ENCODE measurements around the gene APH1B. TPM values are rescaled to one million over a fixed set of nuclear protein-coding genes. Genes with fewer than 3 reads are reported as not detected.

The APH1B gene
- total and polyA plus RNA-seq, 2 donors (not counting 3 experiments of a cell fraction or from before 2014, with no cell fraction given), result 14.6 to 24.6 TPM

DNA sequence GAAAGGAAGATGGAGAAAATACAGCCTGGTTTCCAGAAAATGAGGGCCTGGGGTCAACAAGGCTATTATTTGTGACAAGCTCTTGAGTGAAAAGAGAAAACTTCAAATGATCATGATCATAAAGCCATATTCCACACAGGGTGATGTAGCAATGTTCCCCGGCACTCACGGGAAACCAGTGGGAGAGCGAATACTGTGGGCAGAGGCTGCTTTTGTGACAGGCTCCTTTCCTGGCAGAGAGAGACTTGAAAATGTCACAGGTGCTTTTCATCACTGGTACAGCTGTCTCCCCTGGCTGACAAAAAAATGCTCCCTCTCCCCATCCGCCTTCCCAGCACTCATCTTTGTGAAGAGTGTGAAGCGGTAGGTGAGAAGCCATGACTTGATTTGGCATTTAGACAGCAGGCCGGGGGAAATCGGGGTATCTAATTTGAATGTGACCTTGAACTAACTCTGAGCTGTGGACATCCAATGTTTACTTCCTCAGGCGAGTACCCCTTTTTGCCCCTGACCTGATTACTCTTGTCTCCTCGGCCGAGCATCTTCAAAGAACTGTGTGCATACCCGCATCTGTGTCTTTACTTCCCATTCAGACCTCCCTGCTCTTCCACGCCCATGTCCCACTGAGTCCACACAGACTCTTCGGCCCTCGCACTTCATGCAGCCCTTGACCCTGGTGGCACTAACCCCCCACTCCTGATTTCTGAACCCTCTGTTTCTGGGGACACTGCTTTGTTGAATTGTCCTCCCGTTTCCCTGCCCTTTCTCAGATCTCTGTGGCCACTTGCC is 81.0 kb downstream of the APH1B start:
- Histone ChIP-seq H3K4me2 (ENCODE audit: insufficient read depth, low read length) (no peak overlapping the region), H3K79me2 (ENCODE audit: control insufficient read depth, insufficient read depth, low read length) (no peaks in the 10 kb centered on the region), H3K9me3 (replicated peaks; ENCODE audit: control insufficient read depth, insufficient read depth, low read length) (no peaks in the 10 kb centered on the region), H3K9me1 (replicated peaks; ENCODE audit: control insufficient read depth, extremely low read depth, insufficient read depth, low read length) (no peaks in the 10 kb centered on the region), H3K4me3 (replicated peaks in 1 of 3; ENCODE audit: insufficient read depth in 1 of 3, low read depth in 1 of 3, low read length in 3 of 3) (no peak overlapping the region), H4K20me1 (replicated peaks; ENCODE audit: control insufficient read depth, extremely low read depth, insufficient read depth, low read length) (no peaks in the 10 kb centered on the region), H2AFZ (ENCODE audit: low read depth, low read length) (no peak overlapping the region), H3K27ac (ENCODE audit: insufficient read depth, low read depth, low read length) (no peak overlapping the region), H3K36me3 (ENCODE audit: control insufficient read depth in 2 of 2, extremely low read depth in 1 of 2, insufficient read depth in 2 of 2, low read length in 2 of 2) (no peaks in the 10 kb centered on the region), H3K27me3 (ENCODE audit: control insufficient read depth in 2 of 2, insufficient read depth in 2 of 2, low read length in 2 of 2) (peaks cover 0 to 10% of the 10 kb centered on the region in 2 experiments), H3K9ac (replicated peaks; ENCODE audit: extremely low read depth, insufficient read depth, low read length) (no peak overlapping the region), H3K4me1 (ENCODE audit: control insufficient read depth, extremely low read depth, insufficient read depth, low read length) (no peaks in the 10 kb centered on the region)
- ChIA-PET POLR2A (no interaction called here), CTCF (interaction anchor here (2.3 kb wide), 1 partner anchor 9 kb away, joined by 5 read pairs; no protein-coding TSS in a partner anchor)
- FAIRE-seq (no peak), DNase-seq (ENCODE audit: low read depth, low spot score) (no peak)
- TF ChIP-seq FOS (IDR thresholded peaks at IDR 0.05; ENCODE audit: borderline replicate concordance, insufficient read depth, low read length), result no peak
- no peak for TF ChIP-seq POLR2A (IDR thresholded peaks at IDR 0.05; ENCODE audit: low read depth, low read length)
- no peak for TF ChIP-seq EZH2 (IDR thresholded peaks at IDR 0.05; ENCODE audit: borderline replicate concordance, low read depth, low read length, severe bottlenecking)
- no peak for TF ChIP-seq CTCF (IDR thresholded peaks at IDR 0.05; ENCODE audit: extremely low read depth in 1 of 2, insufficient read depth in 1 of 2, low read depth in 1 of 2, low read length in 2 of 2)
- no peak for TF ChIP-seq MAX (IDR thresholded peaks at IDR 0.05; ENCODE audit: insufficient read depth, insufficient read length)
- no peak for TF ChIP-seq JUN (IDR thresholded peaks at IDR 0.05; ENCODE audit: borderline replicate concordance, insufficient read depth, insufficient read length, low read depth)
- no peak for TF ChIP-seq GATA2 (IDR thresholded peaks at IDR 0.05; ENCODE audit: insufficient read depth, insufficient read length, low read depth, low read length)
- no peak for TF ChIP-seq POLR2AphosphoS5 (IDR thresholded peaks at IDR 0.05; ENCODE audit: insufficient read depth, low read depth, low read length)
- TF ChIP-seq MYC (IDR thresholded peaks at IDR 0.05; ENCODE audit: low read depth, low read length), result no peak
- dilution Hi-C loops (cut with MboI; ENCODE audit: extremely low pct_ligation_motif_present, low sequenced_read_pairs), result no loop called here
- no TSS peak for BruUV-seq (replicated peaks)
- intact Hi-C loops (cut with micrococcal nuclease), result no loop called here

Other genes with a start within 250 kb of the APH1B start
- 558 and 678 TPM in 2 replicates for gene TPM1, start 234.9 kb upstream of the APH1B start, total RNA-seq
- gene TPM1, start 234.9 kb upstream of the APH1B start, polyA plus RNA-seq, result 518 and 528 TPM in 2 replicates
- 26.0 and 26.1 TPM in 2 replicates for gene LACTB, start 155.7 kb upstream of the APH1B start, total RNA-seq
- gene LACTB, start 155.7 kb upstream of the APH1B start, polyA plus RNA-seq, result 10.1 and 14.0 TPM in 2 replicates
- 338 and 345 TPM in 2 replicates for gene RPS27L, start 120.1 kb upstream of the APH1B start, total RNA-seq
- gene RPS27L, start 120.1 kb upstream of the APH1B start, polyA plus RNA-seq, result 163 and 170 TPM in 2 replicates
- 50.3 and 52.5 TPM in 2 replicates for gene RAB8B, start 88.0 kb upstream of the APH1B start, total RNA-seq
- gene RAB8B, start 88.0 kb upstream of the APH1B start, polyA plus RNA-seq, result 7.5 and 10.4 TPM in 2 replicates
- 1.8 and 5.9 TPM in 2 replicates for gene CA12, start 104.2 kb downstream of the APH1B start, total RNA-seq
- gene CA12, start 104.2 kb downstream of the APH1B start, polyA plus RNA-seq, result 1.1 and 1.4 TPM in 2 replicates
- 52.4 and 57.2 TPM in 2 replicates for gene USP3, start 227.0 kb downstream of the APH1B start, total RNA-seq
- 15.9 and 18.8 TPM in 2 replicates for gene USP3, start 227.0 kb downstream of the APH1B start, polyA plus RNA-seq